RPMI8226 (cell line): Measurements from ENCODE around the gene CXCR4.

Source experiments
- DNase-seq: peaks from one replicate; pipeline ENCODE4 v3.0.0-alpha.2; 2015

Gene CXCR4

GRCh38 chr2:136069773-136070172 is 48.2 kb downstream of the CXCR4 start:
- DNase-seq: no peak

- DNase-seq: no peak
Observed at GRCh38 chr2:136068581-136069227, 49.2 kb downstream of the CXCR4 start.

- no peak for DNase-seq
Observed at GRCh38 chr2:136067897-136068580, 49.9 kb downstream of the CXCR4 start.

- no peak for DNase-seq
Observed at GRCh38 chr2:136067459-136067858, 50.5 kb downstream of the CXCR4 start.

GRCh38 chr2:136065907-136066306 is 52.0 kb downstream of the CXCR4 start:
- no peak for DNase-seq

GRCh38 chr2:136065384-136065783 is 52.6 kb downstream of the CXCR4 start:
- no peak for DNase-seq
